Cerebellar nuclear complex (tissue), 1 donor: ENCODE data around the gene HAND1.

Experiments
- DNase-seq, 2 experiments: peaks; one replicate each; lab custom pipeline; 2025; lab: John Stamatoyannopoulos, UW

HAND1 gene

DNA sequence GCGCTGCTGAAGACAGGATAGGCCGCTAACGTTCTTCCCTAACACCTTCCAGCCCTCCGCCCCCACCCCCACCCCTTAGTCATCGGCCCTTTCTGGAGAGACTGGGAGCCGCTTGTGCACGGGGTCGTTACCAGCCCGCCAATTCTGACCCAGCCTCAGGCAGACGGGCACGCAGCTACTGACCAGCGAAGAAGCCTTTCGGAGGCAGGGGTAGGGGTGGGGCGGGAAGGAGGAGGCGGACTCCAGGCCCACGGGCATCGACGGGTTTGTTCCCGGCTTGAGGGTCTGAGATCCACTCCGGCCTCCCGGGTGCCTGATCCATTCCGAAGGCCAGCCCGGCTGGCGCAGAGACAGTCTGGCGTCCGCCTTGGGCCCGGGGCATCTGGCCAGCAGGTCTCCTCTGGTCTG lies 729 bp upstream of the HAND1 start:
- no peak for DNase-seq

GRCh38 chr5:154477382-154478223 lies 424 bp downstream of the HAND1 start:
- DNase-seq = no peak

DNA sequence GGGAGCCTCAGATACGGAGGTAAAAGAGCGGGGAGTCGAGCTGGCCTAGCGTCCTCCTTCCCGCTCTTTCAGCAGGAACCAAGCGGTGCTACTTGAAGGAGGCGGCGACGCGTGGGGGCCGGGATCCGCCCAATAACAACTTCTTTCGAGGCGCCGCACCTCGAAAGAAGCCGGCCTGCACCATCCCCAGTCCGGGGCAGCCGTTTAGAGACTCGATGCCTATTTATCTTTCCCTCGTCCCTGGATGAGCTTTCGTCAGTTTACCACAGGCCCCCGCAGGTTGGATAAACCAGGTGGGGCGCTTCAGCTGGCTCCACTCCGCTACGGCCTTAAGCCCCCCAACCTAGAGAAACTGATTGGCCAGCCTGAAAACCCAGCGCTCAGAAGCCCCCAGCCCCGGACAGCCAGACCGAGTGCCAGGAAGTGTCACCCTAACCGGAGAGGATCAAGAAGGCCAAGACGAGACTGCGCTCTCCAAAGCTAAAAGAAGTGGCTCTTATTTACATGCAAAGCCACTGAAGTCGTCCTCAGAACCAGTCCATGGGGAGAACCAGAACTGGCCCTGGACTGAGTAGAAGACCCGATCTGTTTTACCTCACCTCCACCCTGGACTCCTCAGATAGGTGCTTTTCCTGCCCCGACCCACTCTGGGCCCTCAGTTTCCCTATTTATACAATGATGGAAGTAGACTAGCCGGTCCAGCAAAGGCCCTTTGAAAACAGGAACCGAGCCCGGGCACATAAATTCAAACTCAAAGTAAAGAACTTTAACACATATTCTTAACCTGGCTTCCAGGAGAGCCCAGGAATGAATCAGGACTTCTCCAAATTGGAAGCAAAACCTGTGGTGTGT lies 1.4 kb downstream of the HAND1 start:
- DNase-seq = no peak

DNA sequence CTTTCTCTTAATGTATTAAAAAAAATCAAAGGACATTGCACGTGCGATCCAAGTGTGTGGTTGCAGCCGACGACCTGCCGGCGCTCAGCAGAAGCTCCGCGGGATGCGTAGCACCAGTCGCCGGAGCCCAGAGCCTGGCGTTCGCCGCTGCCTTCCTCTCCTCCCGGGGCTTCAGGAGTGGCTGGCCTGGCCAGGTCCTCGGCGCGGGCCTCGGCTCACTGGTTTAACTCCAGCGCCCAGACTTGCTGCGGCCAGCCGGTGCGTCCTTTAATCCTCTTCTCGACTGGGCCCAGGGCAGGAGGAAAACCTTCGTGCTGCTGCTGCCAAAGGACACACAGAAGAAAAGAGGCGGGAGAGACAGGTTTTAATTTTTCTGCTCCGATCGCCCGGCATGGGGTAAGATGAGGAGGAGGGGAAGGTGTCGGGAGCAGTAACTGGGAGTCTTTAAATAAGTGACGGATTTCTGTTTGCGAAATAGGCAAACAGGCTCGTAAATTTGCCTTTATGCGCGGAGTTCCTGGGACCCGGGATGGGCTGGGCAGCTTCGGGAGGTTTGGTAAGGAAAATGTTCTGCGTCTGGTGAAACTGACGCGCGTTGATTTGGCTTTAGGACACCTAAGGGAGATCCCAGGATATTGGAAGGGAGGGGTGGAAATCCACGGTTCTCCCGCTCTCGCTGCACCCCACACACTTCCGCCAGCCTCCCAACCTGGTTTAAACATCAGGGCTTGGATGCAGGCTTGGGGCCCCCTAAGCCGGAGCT lies 2.3 kb downstream of the HAND1 start:
- no peak for DNase-seq

DNA sequence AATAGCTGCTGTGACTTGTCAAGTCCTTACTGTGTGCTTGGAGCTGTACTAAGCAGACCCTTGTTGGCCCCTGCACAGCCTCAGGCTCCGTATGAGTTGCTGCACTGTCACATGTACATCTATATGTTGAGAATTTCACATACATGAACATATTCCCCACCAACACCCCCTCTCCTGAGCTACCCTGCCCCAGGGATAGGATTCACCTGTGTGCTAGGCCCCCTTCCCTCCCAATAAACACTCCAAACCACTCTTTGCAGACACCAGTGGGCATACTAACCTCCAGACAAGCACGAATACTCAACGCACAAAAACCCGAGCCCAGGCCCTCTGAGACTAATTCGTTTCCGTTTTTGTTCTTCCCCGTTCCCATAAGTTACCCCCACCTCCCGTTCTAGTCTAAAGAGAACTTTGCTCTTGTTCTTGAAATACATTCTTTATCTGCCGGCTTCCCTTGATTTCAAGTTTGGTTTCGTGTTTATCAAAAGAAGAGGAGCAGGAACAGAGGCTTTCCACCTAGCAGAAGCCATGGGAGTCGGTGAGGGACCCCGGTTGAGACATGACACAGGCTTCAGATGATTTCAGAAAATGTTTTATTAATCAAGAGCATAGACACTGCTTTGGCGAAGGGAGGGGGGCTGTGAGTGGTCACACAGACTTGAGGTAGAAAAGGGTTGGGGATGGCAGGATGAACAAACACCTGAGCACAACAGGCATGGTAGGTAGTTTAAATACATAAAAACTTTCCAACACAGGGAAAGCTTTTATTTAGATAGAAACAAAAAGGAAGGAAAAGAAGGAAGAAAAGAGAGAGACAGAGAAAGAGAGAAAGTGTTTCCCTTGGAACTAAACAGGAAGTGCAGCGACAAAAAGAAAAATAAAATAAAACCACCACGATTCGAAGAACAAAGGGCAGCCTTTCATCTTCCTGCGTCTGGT lies 3.4 kb downstream of the HAND1 start:
- DNase-seq = no peak

GRCh38 chr5:154473581-154474283 lies 4.3 kb downstream of the HAND1 start:
- no peak for DNase-seq

DNA sequence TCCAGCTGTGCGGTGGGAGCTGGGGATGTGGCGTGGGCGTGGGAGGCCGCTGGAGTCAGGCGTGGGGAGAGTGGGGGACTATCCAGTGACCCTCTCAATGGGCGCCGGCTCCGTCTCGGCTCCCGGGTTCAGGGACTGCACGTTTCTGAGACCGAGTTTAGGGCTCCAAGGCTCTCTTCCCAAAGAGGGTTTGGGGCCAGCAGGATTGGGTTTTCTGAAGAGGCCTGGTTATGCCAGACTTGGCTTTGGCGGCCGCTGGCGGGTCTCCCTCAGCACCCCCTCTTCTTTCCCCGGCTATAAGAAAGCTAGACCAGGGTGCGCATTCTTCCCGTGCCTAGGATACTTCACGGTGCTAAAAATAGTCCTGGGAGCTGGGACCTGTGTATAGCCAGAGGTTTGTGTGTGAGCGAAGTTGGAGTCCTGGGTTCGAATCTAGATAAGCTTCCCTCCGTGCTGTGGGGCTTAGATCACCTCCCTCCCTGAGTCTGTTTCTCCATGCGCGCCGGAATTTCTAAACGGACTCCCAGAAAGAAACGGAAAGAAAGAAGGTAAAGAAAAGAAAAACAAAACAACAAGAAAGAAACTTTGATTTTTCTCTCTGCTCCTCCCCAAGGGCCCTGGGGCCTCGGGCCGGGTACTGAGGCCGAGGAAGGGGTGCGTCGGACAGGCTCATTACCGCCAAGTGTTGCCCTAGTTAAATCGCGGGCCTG lies 5.0 kb downstream of the HAND1 start:
- DNase-seq = no peak

DNA sequence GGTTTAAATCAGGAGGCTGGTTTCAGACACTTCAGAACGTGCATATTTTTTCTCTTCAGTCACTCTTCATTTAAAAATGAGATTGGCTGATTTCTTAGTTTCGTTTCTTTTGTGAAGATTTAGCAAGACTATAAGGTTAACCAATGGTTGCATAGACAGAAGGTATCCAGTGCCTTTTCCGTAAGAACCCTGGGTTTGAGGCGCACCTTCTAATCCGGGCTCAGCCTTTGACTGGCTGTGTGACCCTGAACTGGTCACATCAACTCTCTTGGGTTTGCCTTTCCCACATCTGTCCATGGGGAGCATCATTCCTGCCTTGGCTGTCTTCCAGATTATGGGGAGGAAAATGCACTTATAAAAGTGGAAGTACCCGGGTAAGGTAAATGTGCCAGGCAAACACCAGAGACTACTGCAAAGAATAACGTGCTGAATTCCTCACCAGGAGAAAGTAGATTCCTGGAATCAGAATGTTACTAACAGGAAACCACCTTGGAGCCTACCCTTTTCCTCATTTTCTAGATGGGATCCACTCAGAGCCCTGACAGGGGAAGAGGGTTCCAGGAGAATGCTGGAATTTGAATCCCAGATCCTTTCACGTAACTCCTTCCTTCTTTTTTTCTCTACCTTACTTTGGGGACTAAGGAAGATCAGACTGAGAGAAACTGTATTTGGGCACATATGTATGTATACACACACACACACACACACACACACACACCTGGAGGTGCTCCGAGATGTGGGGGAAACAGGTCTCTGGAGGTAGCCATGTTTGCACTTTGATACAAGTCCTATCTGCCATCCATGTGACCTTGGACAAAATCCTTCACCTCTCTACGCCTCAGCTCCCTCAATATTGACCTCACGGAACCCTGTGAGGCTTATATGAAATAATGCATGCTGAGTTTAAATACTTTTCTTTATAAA lies 6.8 kb downstream of the HAND1 start:
- DNase-seq = no peak

DNA sequence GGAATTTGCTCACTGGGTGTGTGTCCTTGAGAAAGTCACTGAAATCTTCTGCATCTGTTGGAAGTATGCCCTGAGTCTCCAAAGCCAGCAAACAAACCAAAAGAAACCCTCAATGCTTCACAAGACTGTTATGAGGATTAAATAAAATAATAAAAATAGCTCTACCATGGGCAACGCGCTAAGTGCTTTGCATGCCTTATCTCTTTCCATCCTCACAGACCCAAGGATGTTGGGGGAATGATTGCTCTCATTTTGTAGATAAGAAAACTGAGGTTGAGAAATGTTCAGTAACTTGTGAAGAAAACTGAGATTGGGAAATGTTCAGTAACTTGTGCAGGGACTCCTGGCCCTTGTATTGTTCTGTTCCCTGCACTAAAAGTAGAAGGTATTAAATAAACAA lies 7.9 kb downstream of the HAND1 start:
- no peak for DNase-seq

- no peak for DNase-seq
Observed at GRCh38 chr5:154467655-154468354, 10.2 kb downstream of the HAND1 start.

GRCh38 chr5:154466671-154467070 lies 11.4 kb downstream of the HAND1 start:
- DNase-seq = no peak

GRCh38 chr5:154466147-154466546 lies 11.9 kb downstream of the HAND1 start:
- no peak for DNase-seq

GRCh38 chr5:154465169-154465568 lies 12.9 kb downstream of the HAND1 start:
- DNase-seq = no peak

GRCh38 chr5:154464438-154464837 lies 13.6 kb downstream of the HAND1 start:
- DNase-seq = no peak

DNA sequence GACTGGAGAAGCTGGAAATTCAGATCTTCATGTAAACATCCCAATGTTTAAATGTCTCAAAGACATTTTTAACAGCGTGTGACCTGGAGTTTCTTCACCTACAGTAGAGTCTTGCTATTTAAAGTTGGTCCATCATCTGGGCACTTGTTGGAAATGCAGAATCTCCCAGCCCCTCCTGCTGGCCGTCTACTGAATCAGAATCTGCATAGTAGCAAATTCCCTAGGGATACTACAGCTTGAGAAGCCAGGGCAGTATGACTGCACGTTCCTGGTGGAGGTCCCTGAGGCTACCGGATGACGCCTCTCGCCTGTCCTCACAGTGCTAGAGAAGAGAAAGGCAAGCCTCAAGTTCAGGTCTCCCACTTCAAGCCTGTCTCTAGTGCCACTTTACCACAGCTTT lies 16.5 kb downstream of the HAND1 start:
- no peak for DNase-seq

- no peak for DNase-seq
Observed at GRCh38 chr5:154460172-154460571, 17.9 kb downstream of the HAND1 start.

GRCh38 chr5:154459015-154459414 lies 19.0 kb downstream of the HAND1 start:
- no peak for DNase-seq

GRCh38 chr5:154456540-154456939 lies 21.5 kb downstream of the HAND1 start:
- DNase-seq = no peak
